RWPE1 (cell line): ENCODE measurements around the gene VTCN1.
A peak's percentile ranks its signal among the peaks of the same experiment; 100 is the strongest.

ENCODE experiments used
- CTCF ChIA-PET: fragments of 350-600 bp; sonication (Branson Sonifier 250); formaldehyde crosslinking; extraction: SDS; loops from one replicate; lab custom pipeline; 2021; lab: Yijun Ruan, JAX
- POLR2A ChIA-PET: fragments of 400-600 bp; formaldehyde crosslinking; extraction: SDS; loops from one replicate; lab custom pipeline; 2020; ENCODE audit warnings: antibody characterized with exemption; ENCODE audit not compliant: low non-redundant PET; lab: Yijun Ruan, JAX
- DNase-seq: peaks from one replicate; pipeline ENCODE4 v3.0.0; 2012; ENCODE audit warnings: low spot score
- H3K27ac ChIP-seq: fragments of 450-650 bp; 2 replicates; pipeline ENCODE4 v1.5.1; 2017
- CTCF ChIP-seq: fragments of 450-650 bp; conservative IDR thresholded peaks from 2 replicates; pipeline ENCODE4 v1.5.1; 2017; ENCODE audit warnings: low read depth, mild to moderate bottlenecking

The VTCN1 gene

GRCh38 chr1:117136749-117137148, 74.0 kb downstream of the VTCN1 start:
- no peak for DNase-seq
- ChIA-PET CTCF (interaction anchor here (1.6 kb wide), 1 partner anchor 8 kb away, joined by 5 read pairs; no protein-coding TSS in a partner anchor), POLR2A (no interaction called here)
- H3K27ac ChIP-seq = no peak overlapping the region
- no peak for TF ChIP-seq CTCF

- ChIA-PET CTCF (no interaction called here), POLR2A (no interaction called here)
- no peak for DNase-seq
- TF ChIP-seq CTCF = no peak
- no peak overlapping the region for H3K27ac ChIP-seq
These were observed 75.4 kb downstream of the VTCN1 start for GRCh38 chr1:117135329-117135728.

- no peak for DNase-seq
- H3K27ac ChIP-seq = no peak overlapping the region
- POLR2A ChIA-PET = no interaction called here
- CTCF ChIA-PET = no interaction called here
- TF ChIP-seq CTCF = no peak
These were observed 80.2 kb downstream of the VTCN1 start for GRCh38 chr1:117130526-117130925.

- ChIA-PET POLR2A (no interaction called here), CTCF (interaction anchor here (0.5 to 2.0 kb wide), 19 partner anchors 9 to 986 kb away, joined by 3 to 10 read pairs (median 4); partner anchors contain the start of gene IGSF3)
- TF ChIP-seq CTCF = peak; percentile 67
- DNase-seq = peak; percentile 49
- H3K27ac ChIP-seq = no peak overlapping the region
These were observed 82.2 kb downstream of the VTCN1 start for GRCh38 chr1:117128323-117129079.

GRCh38 chr1:117127795-117128194, 82.9 kb downstream of the VTCN1 start:
- no peak for TF ChIP-seq CTCF
- no peak overlapping the region for H3K27ac ChIP-seq
- POLR2A ChIA-PET = no interaction called here
- CTCF ChIA-PET = interaction anchor here (0.5 to 2.0 kb wide), 8 partner anchors 10 to 628 kb away, joined by 3 to 10 read pairs (median 4); no protein-coding TSS in a partner anchor
- no peak for DNase-seq

GRCh38 chr1:117124661-117125060, 86.1 kb downstream of the VTCN1 start:
- ChIA-PET CTCF (interaction anchor here (1.0 kb wide), 1 partner anchor 160 kb away, joined by 3 read pairs; no protein-coding TSS in a partner anchor), POLR2A (no interaction called here)
- H3K27ac ChIP-seq = no peak overlapping the region
- no peak for TF ChIP-seq CTCF
- no peak for DNase-seq
